ENCODE results near the gene SCAF1. TPM values are rescaled to one million over a fixed set of nuclear protein-coding genes. Genes with fewer than 3 reads are reported as not detected.

Gene SCAF1
- total RNA-seq, 1 experiment from 2014 or later = 129 TPM

DNA sequence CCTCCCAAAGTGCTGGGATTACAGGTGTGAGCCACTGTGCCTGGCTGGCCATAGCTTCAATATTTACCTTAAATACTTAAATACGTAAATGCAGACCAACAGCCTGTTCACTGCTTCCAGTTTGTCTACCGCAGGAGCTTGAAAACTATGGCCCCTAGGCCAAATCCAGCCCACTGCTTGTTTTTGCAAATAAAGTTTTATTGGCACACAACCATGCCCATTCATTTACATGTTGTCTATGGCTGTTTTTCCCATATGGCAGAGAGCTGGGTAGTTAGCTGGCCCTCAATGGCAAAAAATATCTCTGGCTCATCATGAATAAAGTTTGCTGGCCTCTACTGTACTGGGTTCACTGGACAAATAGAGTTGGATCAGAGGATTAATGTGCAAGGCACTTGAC lies 39.2 kb upstream of the SCAF1 start:
- no peak overlapping the region for H3K27ac Mint-ChIP-seq (ENCODE audit: unreplicated experiment)

DNA sequence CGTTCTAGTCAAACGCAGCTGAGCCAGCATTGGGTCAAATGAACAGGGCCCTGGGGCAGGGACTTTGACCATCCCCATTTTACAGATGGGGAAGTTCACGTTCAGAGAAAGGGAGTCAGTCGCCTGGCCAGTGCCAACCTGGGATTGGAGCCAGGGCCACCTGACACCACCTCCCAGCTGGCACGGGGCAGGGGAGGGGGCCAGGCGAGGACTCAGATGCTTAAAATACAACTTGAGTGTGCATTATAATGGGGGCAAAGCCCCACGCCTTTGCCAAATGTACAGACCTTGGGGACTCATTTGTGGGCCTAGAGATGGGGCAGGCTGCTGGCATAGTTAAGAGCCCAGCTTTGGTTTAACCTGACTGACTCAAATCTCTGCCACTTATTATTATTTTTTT lies 36.4 kb upstream of the SCAF1 start:
- no peak for TF ChIP-seq CTCF (IDR thresholded peaks at IDR 0.05; ENCODE audit: unreplicated experiment)
- no peaks in the 10 kb centered on the region for H3K4me1 Mint-ChIP-seq (ENCODE audit: low read depth, unreplicated experiment)

More for the DNA sequence above, 39.2 kb upstream of the SCAF1 start:
- CTCF ChIA-PET = no interaction called here
- no peaks in the 10 kb centered on the region for H3K27me3 Mint-ChIP-seq (ENCODE audit: unreplicated experiment)
- H3K4me3 Mint-ChIP-seq (ENCODE audit: low read depth, unreplicated experiment) = no peak overlapping the region
- TF ChIP-seq CTCF (IDR thresholded peaks at IDR 0.05; ENCODE audit: unreplicated experiment) = no peak
- H3K36me3 Mint-ChIP-seq (ENCODE audit: insufficient read depth, unreplicated experiment) = peaks cover 87% of the 10 kb centered on the region
- no peaks in the 10 kb centered on the region for H3K9me3 Mint-ChIP-seq (ENCODE audit: low read depth, unreplicated experiment)
- intact Hi-C loops (cut with micrococcal nuclease; ENCODE audit: unreplicated experiment) = no loop called here
- no TSS peak for BruUV-seq (replicated peaks)
- DNase-seq = no peak
- no peaks in the 10 kb centered on the region for H3K4me1 Mint-ChIP-seq (ENCODE audit: low read depth, unreplicated experiment)

GRCh38 chr19:49609499-49610092 lies 32.4 kb upstream of the SCAF1 start:
- Mint-ChIP-seq H3K4me3 (ENCODE audit: low read depth, unreplicated experiment) (no peak overlapping the region), H3K36me3 (ENCODE audit: insufficient read depth, unreplicated experiment) (peaks cover 63% of the 10 kb centered on the region), H3K9me3 (ENCODE audit: low read depth, unreplicated experiment) (no peaks in the 10 kb centered on the region), H3K27me3 (ENCODE audit: unreplicated experiment) (no peaks in the 10 kb centered on the region), H3K4me1 (ENCODE audit: low read depth, unreplicated experiment) (peaks cover 15% of the 10 kb centered on the region), H3K27ac (ENCODE audit: unreplicated experiment) (no peak overlapping the region)
- intact Hi-C loops (cut with micrococcal nuclease; ENCODE audit: unreplicated experiment) = no loop called here
- no TSS peak for BruUV-seq (replicated peaks)
- no peak for TF ChIP-seq CTCF (IDR thresholded peaks at IDR 0.05; ENCODE audit: unreplicated experiment)
- CTCF ChIA-PET = no interaction called here
- no peak for DNase-seq

More for the DNA sequence above, 36.4 kb upstream of the SCAF1 start:
- Mint-ChIP-seq H3K4me3 (ENCODE audit: low read depth, unreplicated experiment) (no peak overlapping the region), H3K27ac (ENCODE audit: unreplicated experiment) (no peak overlapping the region), H3K9me3 (ENCODE audit: low read depth, unreplicated experiment) (no peaks in the 10 kb centered on the region), H3K36me3 (ENCODE audit: insufficient read depth, unreplicated experiment) (peaks cover 77% of the 10 kb centered on the region), H3K27me3 (ENCODE audit: unreplicated experiment) (no peaks in the 10 kb centered on the region)
- BruUV-seq (replicated peaks) = no TSS peak
- CTCF ChIA-PET = no interaction called here
- intact Hi-C loops (cut with micrococcal nuclease; ENCODE audit: unreplicated experiment) = no loop called here
- DNase-seq = no peak

- intact Hi-C loops (cut with micrococcal nuclease; ENCODE audit: unreplicated experiment) = no loop called here
- DNase-seq = peak; percentile 27
- CTCF ChIA-PET = interaction anchor here (0.8 kb wide), 1 partner anchor 23 kb away, joined by 4 read pairs; no protein-coding TSS in a partner anchor
- TF ChIP-seq CTCF (IDR thresholded peaks at IDR 0.05; ENCODE audit: unreplicated experiment) = no peak
- H3K4me1 Mint-ChIP-seq (ENCODE audit: low read depth, unreplicated experiment) = peaks cover 15% of the 10 kb centered on the region
- no peaks in the 10 kb centered on the region for H3K27me3 Mint-ChIP-seq (ENCODE audit: unreplicated experiment)
- no TSS peak for BruUV-seq (replicated peaks)
- H3K27ac Mint-ChIP-seq (ENCODE audit: unreplicated experiment) = no peak overlapping the region
- H3K4me3 Mint-ChIP-seq (ENCODE audit: low read depth, unreplicated experiment) = no peak overlapping the region
- H3K9me3 Mint-ChIP-seq (ENCODE audit: low read depth, unreplicated experiment) = no peaks in the 10 kb centered on the region
- H3K36me3 Mint-ChIP-seq (ENCODE audit: insufficient read depth, unreplicated experiment) = peaks cover 69% of the 10 kb centered on the region
These were observed 28.6 kb upstream of the SCAF1 start for GRCh38 chr19:49613374-49613773.

Measured in Calu3 (cell line).